ENCODE measurements around the gene DNAJC12.
"Not testable (repeated sequence)": the region's sequence is repeated elsewhere in the genome, so short reads cannot be mapped to it uniquely, and the experiment has no call there.

Gene DNAJC12

DNA sequence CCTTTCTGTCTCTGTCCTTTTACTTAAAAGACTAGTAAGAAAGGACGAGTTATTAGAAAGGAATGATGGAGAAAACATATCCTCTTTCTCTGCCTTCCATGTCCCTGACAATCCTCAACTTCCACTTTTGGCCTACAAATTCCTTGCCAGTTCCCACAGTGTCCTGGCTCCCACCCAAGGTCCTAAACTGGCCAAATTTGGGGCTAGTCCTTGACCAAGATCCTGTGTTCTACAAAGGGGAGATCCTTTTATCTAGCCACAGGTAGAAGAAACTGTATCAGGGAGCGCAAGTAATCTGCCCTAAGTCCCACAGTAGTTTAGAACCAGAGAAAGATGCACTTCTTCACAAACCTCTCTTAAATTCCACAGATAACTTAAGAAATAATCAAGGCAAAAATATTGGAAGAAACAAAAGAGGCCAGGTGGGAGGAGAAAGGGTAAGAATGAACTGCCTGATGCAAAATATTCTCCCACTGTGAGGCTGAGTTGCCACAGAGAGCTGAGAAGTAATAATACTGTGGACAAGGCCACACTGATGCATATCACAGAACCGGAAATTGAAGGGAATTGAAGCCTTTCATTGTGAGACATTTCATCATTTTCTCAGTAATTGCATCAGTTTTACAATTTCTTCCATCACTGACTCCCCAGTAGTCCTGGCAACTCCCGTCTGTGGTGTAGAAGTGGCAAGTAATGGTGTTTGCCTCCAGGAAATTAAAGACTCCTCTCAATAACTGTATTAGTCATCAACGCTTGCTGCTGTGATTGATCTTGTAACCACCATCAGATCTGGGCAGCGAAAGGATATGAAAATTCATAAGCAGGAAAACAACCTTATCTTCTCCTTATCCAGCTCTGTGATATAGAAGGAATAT lies 47.2 kb downstream of the DNAJC12 start:
- peak; percentile 12 for DNase-seq

DNA sequence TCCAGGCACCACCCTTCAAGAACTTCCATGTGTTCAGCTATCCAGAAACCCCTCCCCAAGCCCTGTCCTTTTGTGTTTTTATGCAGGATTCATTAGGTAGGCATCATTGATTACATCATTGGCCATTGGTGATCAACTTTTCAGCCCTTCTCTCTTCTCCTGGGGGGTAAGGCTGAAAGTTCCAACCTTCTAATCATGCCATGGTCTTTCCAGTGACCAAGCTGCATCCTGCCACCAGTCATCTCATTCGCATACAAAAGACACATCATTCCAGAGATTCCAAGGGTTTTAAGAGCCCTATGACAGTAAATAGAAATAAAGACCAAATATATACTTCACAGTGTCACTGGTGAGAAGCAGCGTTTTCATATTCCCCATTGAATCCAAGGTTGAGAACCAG lies 48.2 kb downstream of the DNAJC12 start:
- DNase-seq: no peak

DNA sequence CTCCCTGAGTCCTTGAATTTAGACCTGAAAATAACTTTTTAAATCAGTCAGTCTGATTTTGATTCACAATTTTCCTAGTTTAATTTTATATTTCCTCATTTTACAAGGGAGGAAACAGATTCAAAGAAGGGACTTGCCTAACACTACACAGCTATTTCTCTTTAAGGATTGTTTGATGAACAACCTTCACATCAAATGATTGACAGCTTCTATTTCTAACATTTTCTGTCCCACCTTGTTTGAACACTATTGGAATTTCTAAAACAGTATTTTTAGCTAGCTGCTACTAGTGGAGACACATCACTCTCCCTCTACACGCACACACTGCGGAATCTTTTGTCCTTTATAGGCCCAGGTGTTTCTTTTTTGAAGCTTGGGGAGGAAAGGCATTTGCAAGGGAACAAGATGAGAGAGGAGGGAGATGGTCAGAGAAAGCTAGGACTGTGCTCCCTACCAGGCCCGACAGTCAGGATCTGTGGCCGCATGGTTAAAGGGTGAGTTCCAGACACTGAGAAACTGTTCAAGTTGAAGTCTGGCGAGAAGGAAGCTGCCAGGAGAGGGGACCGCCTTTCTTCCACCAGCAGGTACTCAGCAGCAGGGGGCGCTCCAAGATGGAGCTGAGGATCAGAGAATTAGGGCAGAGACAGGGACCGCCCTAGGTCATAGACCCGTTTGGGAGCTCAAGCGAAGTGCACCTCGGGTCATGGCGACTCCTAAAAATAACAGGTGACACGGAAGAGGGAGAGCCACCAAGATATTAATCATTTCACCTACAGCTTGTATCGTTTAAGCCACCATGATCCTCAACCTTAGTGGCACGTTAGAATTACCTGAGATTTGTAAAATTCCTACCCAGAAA lies 49.7 kb downstream of the DNAJC12 start:
- DNase-seq: peak; percentile 72

DNA sequence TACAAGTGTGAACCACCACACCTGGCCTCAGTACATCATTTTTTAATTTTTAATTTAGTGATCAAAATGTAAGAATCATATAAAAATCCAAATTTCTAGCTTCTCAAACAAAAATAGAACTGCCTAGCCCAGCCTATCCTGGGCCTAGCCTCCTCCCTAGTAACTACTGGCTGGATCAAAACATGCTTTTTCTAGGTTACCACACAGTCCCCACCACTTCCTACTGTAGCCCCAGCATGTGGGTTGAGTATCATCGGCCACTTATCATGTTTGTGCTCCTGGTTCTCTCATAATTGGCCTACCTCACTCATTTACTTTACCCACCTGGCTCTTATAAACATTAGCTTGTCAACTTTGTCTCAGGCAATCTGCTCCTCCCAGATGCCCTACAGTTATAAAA lies 52.9 kb downstream of the DNAJC12 start:
- DNase-seq: no peak

DNA sequence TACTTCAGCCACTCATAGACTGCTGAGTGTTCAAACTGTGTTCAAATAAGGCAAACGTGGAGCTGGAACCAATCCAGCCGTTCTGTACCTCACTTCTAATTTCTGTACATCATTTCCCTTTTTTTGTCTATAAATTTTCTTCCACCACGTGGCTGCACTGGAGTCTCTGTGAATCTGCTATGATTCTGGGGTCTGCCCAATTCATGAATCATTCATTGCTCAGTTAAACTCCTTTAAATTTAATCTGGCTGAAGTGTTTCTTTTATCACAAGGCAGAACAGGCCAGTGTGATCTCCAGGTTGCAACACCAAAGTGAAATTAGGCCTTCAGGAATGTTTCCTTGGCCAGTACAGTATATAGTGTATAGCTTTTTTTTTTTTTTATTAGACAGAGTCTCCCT lies 53.5 kb downstream of the DNAJC12 start:
- no peak for DNase-seq

DNA sequence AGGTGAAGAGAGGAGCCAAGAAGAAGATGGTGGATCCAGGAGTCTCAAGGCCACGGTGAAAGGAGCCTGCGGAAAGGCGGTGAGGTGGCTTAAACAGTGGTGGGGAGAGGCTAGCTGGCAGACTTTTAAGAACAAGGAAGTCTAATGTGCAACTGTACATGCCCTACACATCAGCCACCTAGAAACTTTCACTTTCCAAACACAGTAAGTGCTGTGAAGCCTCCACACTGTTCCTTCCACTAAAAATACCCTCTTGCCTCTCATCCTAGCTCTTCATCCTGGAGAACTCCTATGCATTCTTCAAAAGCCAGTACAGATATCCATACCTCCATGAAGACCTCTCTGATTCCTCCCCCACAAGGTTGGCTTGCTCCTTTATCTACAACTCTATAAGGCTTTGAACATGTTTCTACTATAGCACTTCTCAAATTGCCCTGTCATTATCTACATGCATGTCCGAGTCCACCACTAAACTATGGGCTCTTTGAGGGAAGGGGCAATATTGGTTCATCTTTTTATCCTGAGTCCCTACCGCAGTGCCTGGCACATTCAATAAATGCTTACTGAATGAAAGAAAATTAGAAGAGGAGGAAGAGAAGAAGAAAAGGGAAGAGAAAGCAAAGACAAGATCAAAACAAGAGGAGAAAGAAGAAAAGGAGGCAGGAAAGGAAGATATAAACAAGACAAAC lies 54.2 kb downstream of the DNAJC12 start:
- DNase-seq: no peak

DNA sequence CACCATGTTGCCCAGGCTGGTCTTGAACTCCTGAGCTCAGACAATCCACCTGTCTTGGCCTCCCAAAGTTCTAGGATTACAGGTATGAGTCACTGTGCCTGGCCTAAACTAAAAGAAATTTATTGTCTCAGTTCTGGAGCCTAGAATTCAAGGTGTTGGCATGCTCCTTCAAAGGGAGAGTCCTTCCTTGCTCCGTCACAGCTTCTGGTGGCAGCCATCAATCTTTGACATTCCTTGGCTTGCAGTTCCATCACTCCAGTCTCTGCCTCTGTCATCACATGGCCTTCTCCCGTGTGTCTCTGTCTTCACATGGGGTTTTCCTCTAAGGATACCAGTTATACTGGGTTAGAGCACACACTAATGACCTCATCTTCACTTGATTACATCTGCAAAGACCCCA lies 55.5 kb downstream of the DNAJC12 start:
- DNase-seq: no peak

DNA sequence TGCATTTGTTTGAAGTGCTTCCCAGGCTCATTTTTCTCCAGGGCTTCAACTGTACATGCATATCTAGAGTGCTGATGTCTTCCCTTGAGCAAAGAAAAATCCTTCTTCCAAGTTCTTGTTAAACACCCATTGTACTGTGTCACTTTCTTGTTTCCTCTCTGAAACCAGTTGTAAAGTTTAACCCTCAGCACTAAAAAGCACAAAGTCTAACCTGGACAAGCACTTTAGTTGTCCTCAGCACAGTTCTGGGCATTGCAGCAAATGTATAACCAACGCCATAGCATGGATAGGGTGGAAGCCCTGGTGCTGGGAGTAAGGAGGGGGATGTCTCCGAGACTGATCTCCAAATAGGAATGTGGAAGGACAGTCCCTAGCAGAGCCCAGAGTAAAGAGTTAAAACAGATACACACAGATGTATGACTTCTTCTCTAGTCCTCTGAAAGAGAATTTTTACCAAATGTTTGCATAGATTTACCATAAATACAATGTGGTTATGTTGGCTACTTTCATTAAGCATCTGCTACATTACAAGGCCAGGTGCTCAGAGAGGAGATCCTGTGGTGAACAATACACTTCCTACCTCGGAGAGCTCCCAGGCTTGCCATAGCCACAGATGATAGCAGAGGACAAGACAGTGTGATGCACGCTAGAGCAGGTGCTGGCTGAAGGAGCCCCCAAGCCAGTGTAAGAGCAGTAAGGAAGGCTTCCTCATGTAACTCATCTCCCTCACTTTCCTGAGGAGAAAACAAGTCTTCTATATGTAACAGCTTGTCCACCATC lies 57.0 kb downstream of the DNAJC12 start:
- no peak for DNase-seq

DNA sequence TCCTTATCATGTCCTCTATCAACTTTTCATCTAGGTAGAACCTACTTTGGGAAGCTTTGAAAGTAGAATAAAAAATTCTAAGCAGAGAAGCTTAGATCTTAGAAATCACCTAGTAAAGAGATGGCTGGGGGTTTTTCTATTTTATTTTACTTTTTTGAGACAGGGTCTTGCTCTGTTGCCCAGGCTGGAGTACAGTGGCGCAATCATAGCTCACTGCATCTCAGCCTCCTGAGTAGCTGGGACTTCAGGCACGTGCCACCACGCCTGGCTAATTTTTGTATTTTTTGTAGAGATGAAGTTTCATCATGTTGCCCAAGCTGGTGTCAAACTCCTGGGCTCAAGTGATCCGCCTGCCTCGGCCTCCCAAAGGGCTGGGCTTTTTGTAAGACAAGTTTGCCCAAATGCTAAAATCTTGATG lies 57.8 kb downstream of the DNAJC12 start:
- not testable (repeated sequence) for DNase-seq

DNA sequence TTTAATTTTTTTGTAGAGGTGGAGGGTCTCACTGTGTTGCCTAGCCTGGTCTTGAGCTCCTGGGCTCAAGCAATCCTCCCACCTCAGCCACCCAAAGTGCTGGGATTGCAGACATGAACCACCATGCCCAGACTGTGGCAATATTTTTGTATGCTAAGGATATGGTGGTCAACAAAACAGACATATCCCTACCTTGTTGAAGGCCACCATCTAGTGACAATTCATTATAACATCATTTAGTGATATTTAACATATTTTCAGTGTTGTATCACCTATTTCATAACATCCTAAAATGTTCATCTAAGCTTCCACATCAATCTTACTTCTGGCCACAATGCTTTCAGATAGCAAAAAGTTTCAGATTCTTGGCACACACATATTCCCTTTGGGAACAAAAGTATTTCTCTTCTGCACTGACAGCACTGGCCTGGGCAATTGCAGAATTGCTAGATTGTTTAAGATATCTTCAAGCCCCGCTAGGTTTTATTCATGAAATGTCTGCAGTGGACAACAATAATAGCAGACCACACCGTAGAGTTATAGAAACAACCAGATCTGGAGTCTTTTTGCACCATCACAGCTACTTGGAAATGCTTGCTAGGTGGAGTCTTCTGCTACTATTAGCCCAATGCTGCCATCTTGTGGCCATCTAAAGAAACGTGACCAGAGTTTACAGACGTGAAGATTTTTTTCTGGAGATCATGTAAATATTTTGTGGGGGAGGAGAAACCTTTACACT lies 58.4 kb downstream of the DNAJC12 start:
- peak; percentile 50 for DNase-seq

DNA sequence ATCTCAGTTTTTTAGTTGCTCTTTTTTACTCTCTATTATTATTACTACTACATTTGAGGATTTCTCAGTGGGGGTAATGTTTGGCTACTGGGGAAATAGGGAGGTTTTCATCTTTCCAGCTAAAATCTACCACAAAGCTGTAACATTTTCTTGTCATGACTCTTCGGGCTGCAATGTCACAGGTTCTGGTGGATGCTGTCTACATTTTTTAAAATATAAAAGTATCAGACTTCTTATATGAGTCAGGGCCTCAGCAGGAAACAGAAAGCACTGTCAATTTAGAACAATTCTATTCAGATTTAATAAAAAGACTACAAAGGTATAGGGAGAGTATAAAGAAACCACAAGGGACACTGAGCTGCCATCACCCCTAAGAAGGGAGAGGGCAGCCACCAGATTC lies 61.6 kb downstream of the DNAJC12 start:
- no peak for DNase-seq

- DNase-seq: no peak
Observed at GRCh38 chr10:67775279-67775678, 62.7 kb downstream of the DNAJC12 start.

DNA sequence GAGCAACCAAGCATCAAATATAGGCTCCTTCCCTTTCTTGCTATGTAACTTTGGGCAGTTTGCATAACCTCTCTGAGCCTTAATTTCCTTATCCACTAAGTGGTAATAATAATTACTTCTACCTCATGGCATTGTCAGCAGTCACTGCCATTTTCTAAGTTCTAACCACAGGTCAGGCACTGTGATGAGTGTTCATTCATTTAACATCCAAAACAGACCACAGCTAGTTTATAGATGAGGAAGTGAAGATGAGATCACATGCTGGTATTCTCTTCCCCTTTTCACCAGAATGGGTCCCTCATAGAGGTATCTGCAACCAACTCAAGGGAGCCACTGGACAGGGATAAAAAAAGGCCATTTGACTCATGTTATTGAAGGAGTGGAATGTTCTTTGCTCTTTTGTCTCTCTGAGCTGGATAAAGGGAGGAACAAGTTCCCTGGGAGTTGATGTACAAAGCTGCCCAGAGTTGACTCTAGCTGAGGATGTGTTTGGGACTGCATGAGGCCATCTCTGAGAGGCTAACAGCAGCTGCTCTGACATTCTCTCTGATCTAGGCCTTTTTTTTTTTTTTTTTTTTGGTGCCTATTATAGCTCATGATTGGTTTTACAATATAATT lies 65.0 kb downstream of the DNAJC12 start:
- no peak for DNase-seq

- DNase-seq: no peak
Observed at GRCh38 chr10:67772151-67772550, 65.8 kb downstream of the DNAJC12 start.

GRCh38 chr10:67771200-67771599 lies 66.8 kb downstream of the DNAJC12 start:
- DNase-seq: no peak

DNA sequence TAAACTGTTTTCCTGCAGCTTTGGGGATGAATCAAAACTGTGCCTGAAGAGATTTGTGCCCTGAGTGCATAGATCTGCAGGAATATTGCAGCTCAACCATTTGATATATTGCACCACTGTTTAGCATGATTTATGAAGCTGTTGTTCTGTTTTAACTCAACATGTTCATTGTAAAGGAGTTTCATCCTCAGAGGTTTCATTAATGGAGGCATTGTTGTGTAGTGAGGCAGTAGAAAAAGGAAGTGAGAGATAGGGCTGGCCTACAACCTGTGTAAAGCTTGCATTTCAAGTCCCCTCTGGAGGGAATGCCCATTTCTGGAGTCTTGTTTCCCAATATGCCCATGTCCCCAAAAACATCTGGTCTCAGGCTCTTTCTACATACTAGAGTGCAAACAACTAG lies 67.5 kb downstream of the DNAJC12 start:
- no peak for DNase-seq

GRCh38 chr10:67767244-67767643 lies 70.7 kb downstream of the DNAJC12 start:
- DNase-seq: no peak

- DNase-seq: peak; percentile 93
Observed at GRCh38 chr10:67764012-67764822, 73.8 kb downstream of the DNAJC12 start.

GRCh38 chr10:67763499-67764011 lies 74.4 kb downstream of the DNAJC12 start:
- DNase-seq: peak; percentile 71

DNA sequence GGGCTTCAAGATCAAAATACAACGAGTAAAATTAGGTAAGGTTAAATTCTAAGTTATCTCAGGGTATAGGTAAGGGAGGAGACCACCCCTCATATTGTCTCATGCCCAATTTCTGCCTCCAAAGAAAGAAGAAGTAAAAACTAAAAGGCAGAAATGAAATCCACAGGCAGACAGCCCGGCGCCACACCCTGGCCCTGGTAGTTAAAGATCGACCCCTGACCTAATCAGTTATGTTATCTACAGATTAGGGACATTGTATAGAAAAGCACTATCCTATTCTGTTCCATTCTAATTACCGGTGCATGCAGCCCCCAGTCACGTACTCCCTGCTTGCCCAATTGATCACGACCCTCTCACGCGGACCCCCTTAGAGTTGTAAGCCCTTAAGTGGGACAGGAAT lies 75.4 kb downstream of the DNAJC12 start:
- DNase-seq: not testable (repeated sequence)

Data from stimulated activated naive CD4-positive, alpha-beta T cell treated with Interleukin-2 at 50 U/mL for 16 hours (primary cell).